H9 (cell line): ENCODE data around the gene MYB. TPM values are rescaled to one million over a fixed set of nuclear protein-coding genes. Genes with fewer than 3 reads are reported as not detected.

ENCODE experiments used
- DNase-seq: peaks from one replicate; pipeline ENCODE4 v3.0.0-alpha.2; 2017
- H2AFZ ChIP-seq: one replicate; pipeline ENCODE4 v1.6.1; 2013; ENCODE audit warnings: mild to moderate bottlenecking, low read length, control low read depth, moderate library complexity
- H2AK5ac ChIP-seq: 2 replicates; pipeline ENCODE4 v1.6.1; 2013; ENCODE audit warnings: low read length, control low read depth, mixed read lengths; ENCODE audit not compliant: insufficient read length
- H2BK120ac ChIP-seq: one replicate; pipeline ENCODE4 v1.6.1; 2013; ENCODE audit warnings: low read depth, mild to moderate bottlenecking, low read length, control low read depth, inconsistent platforms; ENCODE audit not compliant: poor library complexity, severe bottlenecking
- H2BK12ac ChIP-seq: 2 replicates; pipeline ENCODE4 v1.6.1; 2013; ENCODE audit warnings: low read length, control low read depth, mixed read lengths, low read depth; ENCODE audit not compliant: insufficient read length
- H2BK15ac ChIP-seq: 2 replicates; pipeline ENCODE4 v1.6.1; 2013; ENCODE audit warnings: low read depth, low read length, control low read depth
- H2BK20ac ChIP-seq: one replicate; pipeline ENCODE4 v1.6.1; 2013; ENCODE audit warnings: low read depth, mild to moderate bottlenecking, low read length, control low read depth, inconsistent platforms; ENCODE audit not compliant: poor library complexity, severe bottlenecking
- H2BK5ac ChIP-seq: 2 replicates; pipeline ENCODE4 v1.6.1; 2013; ENCODE audit warnings: low read length, control low read depth, mixed read lengths; ENCODE audit not compliant: insufficient read length
- H3K14ac ChIP-seq: 2 replicates; pipeline ENCODE4 v1.6.1; 2013; ENCODE audit warnings: low read length, control low read depth; ENCODE audit not compliant: insufficient read depth
- H3K18ac ChIP-seq: 2 replicates; pipeline ENCODE4 v1.6.1; 2013; ENCODE audit warnings: low read depth, mild to moderate bottlenecking, mixed read lengths, low read length, control low read depth; ENCODE audit not compliant: insufficient read length
- H3K23ac ChIP-seq: 2 replicates; pipeline ENCODE4 v1.6.1; 2013; ENCODE audit warnings: low read length, control low read depth, mixed read lengths, low read depth; ENCODE audit not compliant: insufficient read length
- H3K23me2 ChIP-seq: 2 replicates; pipeline ENCODE4 v1.6.1; 2013; ENCODE audit warnings: low read depth, mild to moderate bottlenecking, mixed read lengths, low read length, control low read depth; ENCODE audit not compliant: insufficient read length, poor library complexity, severe bottlenecking
- H3K27ac ChIP-seq: 2 replicates; pipeline ENCODE4 v1.5.1; 2013; ENCODE audit warnings: low read length, control low read depth, mixed read lengths, low read depth; ENCODE audit not compliant: insufficient read length
- H3K27me3 ChIP-seq: 2 replicates; pipeline ENCODE4 v1.6.1; 2013; ENCODE audit warnings: low read length, control low read depth, inconsistent platforms; ENCODE audit not compliant: insufficient read depth
- H3K4ac ChIP-seq: 2 replicates; pipeline ENCODE4 v1.6.1; 2013; ENCODE audit warnings: low read depth, mild to moderate bottlenecking, control low read depth, inconsistent platforms, low read length, moderate library complexity
- H3K4me1 ChIP-seq: 2 replicates; pipeline ENCODE4 v1.6.1; 2013; ENCODE audit warnings: low read length, control low read depth, inconsistent platforms; ENCODE audit not compliant: insufficient read depth
- H3K4me2 ChIP-seq: 2 replicates; pipeline ENCODE4 v1.6.1; 2013; ENCODE audit warnings: low read length, control low read depth, mixed read lengths; ENCODE audit not compliant: insufficient read length, insufficient read depth
- H3K56ac ChIP-seq: 2 replicates; pipeline ENCODE4 v1.6.1; 2013; ENCODE audit warnings: low read depth, mild to moderate bottlenecking, mixed read lengths, low read length, control low read depth; ENCODE audit not compliant: insufficient read length
- H3K79me1 ChIP-seq: 2 replicates; pipeline ENCODE4 v1.6.1; 2013; ENCODE audit warnings: low read depth, mild to moderate bottlenecking, moderate library complexity, low read length, control low read depth, inconsistent platforms; ENCODE audit not compliant: insufficient read depth, poor library complexity, severe bottlenecking
- H3K79me2 ChIP-seq: 2 replicates; pipeline ENCODE4 v1.6.1; 2013; ENCODE audit warnings: low read length, control low read depth, inconsistent platforms; ENCODE audit not compliant: insufficient read depth
- H3K9ac ChIP-seq: 2 replicates; pipeline ENCODE4 v1.6.1; 2013; ENCODE audit warnings: low read length, control low read depth, mixed read lengths; ENCODE audit not compliant: insufficient read length; ENCODE audit errors: extremely low read depth
- H3K9me3 ChIP-seq: one replicate; pipeline ENCODE4 v1.6.1; 2013; ENCODE audit warnings: low read depth, low read length, inconsistent platforms; ENCODE audit not compliant: control insufficient read depth
- H3T11ph ChIP-seq: one replicate; pipeline ENCODE4 v1.6.1; 2013; ENCODE audit warnings: mild to moderate bottlenecking, low read length, control low read depth, inconsistent platforms
- H4K20me1 ChIP-seq: one replicate; pipeline ENCODE4 v1.6.1; 2013; ENCODE audit not compliant: control insufficient read depth, insufficient read length, insufficient read depth
- H4K5ac ChIP-seq: 2 replicates; pipeline ENCODE4 v1.6.1; 2013; ENCODE audit warnings: low read depth, mild to moderate bottlenecking, mixed read lengths, low read length, control low read depth; ENCODE audit not compliant: insufficient read length
- H4K8ac ChIP-seq: replicated peaks from 2 replicates; pipeline ENCODE4 v1.6.1; 2013; ENCODE audit warnings: low read length, control low read depth, mixed read lengths, low read depth; ENCODE audit not compliant: insufficient read length
- H4K91ac ChIP-seq: 2 replicates; pipeline ENCODE4 v1.6.1; 2013; ENCODE audit warnings: low read depth, mild to moderate bottlenecking, moderate library complexity, mixed read lengths, low read length, control low read depth; ENCODE audit not compliant: insufficient read length
- H3K27ac Mint-ChIP-seq, 3 experiments: 2 replicates in 2 of 3; 3 replicates in 1 of 3; pipeline ENCODE4 v1.8.0; 2020 to 2021; ENCODE audit warnings: mixed read lengths in 3 of 3, mild to moderate bottlenecking in 1 of 3, moderate library complexity in 1 of 3
- H3K27me3 Mint-ChIP-seq: 2 replicates; pipeline ENCODE4 v1.8.0; 2021; ENCODE audit warnings: low read depth, mild to moderate bottlenecking, moderate library complexity, mixed read lengths
- H3K36me3 Mint-ChIP-seq, 3 experiments: 2 replicates in 2 of 3; 3 replicates in 1 of 3; pipeline ENCODE4 v1.8.0; 2020 to 2021; ENCODE audit warnings: low read depth in 3 of 3, mixed read lengths in 3 of 3; ENCODE audit not compliant: insufficient read depth in 1 of 3
- H3K4me1 Mint-ChIP-seq, 2 experiments: 2 replicates each; pipeline ENCODE4 v1.8.0; 2020; ENCODE audit warnings: mixed read lengths in 2 of 2
- H3K4me3 Mint-ChIP-seq, 2 experiments: 2 replicates in 1 of 2; 3 replicates in 1 of 2; pipeline ENCODE4 v1.8.0; 2020 to 2021; ENCODE audit warnings: mild to moderate bottlenecking in 2 of 2, mixed read lengths in 2 of 2, moderate library complexity in 1 of 2
- H3K9me3 Mint-ChIP-seq, 2 experiments: 2 replicates in 1 of 2; 3 replicates in 1 of 2; pipeline ENCODE4 v1.8.0; 2020; ENCODE audit warnings: mild to moderate bottlenecking in 2 of 2, mixed read lengths in 2 of 2, moderate library complexity in 1 of 2
- WGBS: extraction: QIAGEN DNeasy Blood & Tissue Kit; methylation state at CpG from one replicate; pipeline ENCODE4 v1.1.7; 2013; ENCODE audit warnings: missing lambda C conversion rate, low lambda C conversion rate, mixed read lengths; ENCODE audit not compliant: insufficient read length; ENCODE audit errors: extremely low coverage; 5-methylcytosine and 5-hydroxymethylcytosine counted together
- total RNA-seq: library from RNA; stranded (reverse); gene quantifications from 2 replicates; pipeline ENCODE4 v1.2.1, GENCODE V29; 2021
- TF ChIP-seq, protein P1 (sequence below): fragments of 200-600 bp; sonication (generic); conservative IDR thresholded peaks from 3 replicates; pipeline ENCODE4 v1.8.0; 2021; ENCODE audit warnings: antibody characterized with exemption, mild to moderate bottlenecking

The MYB gene
- total RNA-seq, 1 experiment from 2014 or later: 5.8 TPM

GRCh38 chr6:135221042-135221441 is 39.9 kb downstream of the MYB start:
- H3K79me2 ChIP-seq: no peaks in the 10 kb centered on the region
- H3K9ac ChIP-seq: no peak overlapping the region
- no peak overlapping the region for H2AK5ac ChIP-seq
- no peak overlapping the region for H3T11ph ChIP-seq
- peaks cover 0 to 23% (median 19%) of the 10 kb centered on the region in 3 experiments; a peak in 4 of 7 replicates for H3K36me3 Mint-ChIP-seq
- H3K4me3 Mint-ChIP-seq: no peak overlapping the region
- peaks cover 12 to 18% of the 10 kb centered on the region in 2 experiments for H3K4me1 Mint-ChIP-seq
- H2BK15ac ChIP-seq: no peak overlapping the region
- no peaks in the 10 kb centered on the region for H3K9me3 Mint-ChIP-seq
- no peaks in the 10 kb centered on the region for H3K9me3 ChIP-seq
- no peak overlapping the region for H3K18ac ChIP-seq
- WGBS: no CpG with 5 or more reads among the region's 3 CpGs
- no peak overlapping the region for H4K91ac ChIP-seq
- H4K20me1 ChIP-seq: no peaks in the 10 kb centered on the region
- no peaks in the 10 kb centered on the region for H3K79me1 ChIP-seq
- no peaks in the 10 kb centered on the region for H3K23me2 ChIP-seq
- no peak overlapping the region for H3K23ac ChIP-seq
- DNase-seq: no peak
- H3K27me3 ChIP-seq: no peaks in the 10 kb centered on the region
- no peak overlapping the region for H3K27ac Mint-ChIP-seq
- no peaks in the 10 kb centered on the region for H3K4me1 ChIP-seq
- H3K4me2 ChIP-seq: no peak overlapping the region
- H4K8ac ChIP-seq: no peak overlapping the region
- no peak overlapping the region for H2BK12ac ChIP-seq
- no peak overlapping the region for H2BK20ac ChIP-seq
- no peak overlapping the region for H4K5ac ChIP-seq
- no peak overlapping the region for H3K27ac ChIP-seq
- H3K56ac ChIP-seq: no peak overlapping the region
- H3K14ac ChIP-seq: no peak overlapping the region
- TF ChIP-seq, protein P1, sequence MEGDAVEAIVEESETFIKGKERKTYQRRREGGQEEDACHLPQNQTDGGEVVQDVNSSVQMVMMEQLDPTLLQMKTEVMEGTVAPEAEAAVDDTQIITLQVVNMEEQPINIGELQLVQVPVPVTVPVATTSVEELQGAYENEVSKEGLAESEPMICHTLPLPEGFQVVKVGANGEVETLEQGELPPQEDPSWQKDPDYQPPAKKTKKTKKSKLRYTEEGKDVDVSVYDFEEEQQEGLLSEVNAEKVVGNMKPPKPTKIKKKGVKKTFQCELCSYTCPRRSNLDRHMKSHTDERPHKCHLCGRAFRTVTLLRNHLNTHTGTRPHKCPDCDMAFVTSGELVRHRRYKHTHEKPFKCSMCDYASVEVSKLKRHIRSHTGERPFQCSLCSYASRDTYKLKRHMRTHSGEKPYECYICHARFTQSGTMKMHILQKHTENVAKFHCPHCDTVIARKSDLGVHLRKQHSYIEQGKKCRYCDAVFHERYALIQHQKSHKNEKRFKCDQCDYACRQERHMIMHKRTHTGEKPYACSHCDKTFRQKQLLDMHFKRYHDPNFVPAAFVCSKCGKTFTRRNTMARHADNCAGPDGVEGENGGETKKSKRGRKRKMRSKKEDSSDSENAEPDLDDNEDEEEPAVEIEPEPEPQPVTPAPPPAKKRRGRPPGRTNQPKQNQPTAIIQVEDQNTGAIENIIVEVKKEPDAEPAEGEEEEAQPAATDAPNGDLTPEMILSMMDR: no peak
- no peak overlapping the region for H3K4ac ChIP-seq
- no peak overlapping the region for H2BK120ac ChIP-seq
- no peak overlapping the region for H2BK5ac ChIP-seq
- H3K27me3 Mint-ChIP-seq: no peaks in the 10 kb centered on the region
- H2AFZ ChIP-seq: no peak overlapping the region
